GM18502 (cell line): ENCODE results near the gene OR10A5.
"Not testable (repeated sequence)": the region's sequence is repeated elsewhere in the genome, so short reads cannot be mapped to it uniquely, and the experiment has no call there.

Source experiments
- ATAC-seq: cut with Tn5 transposase; IDR thresholded peaks from one replicate; pipeline ENCODE4 v1.9.1; 2021; ENCODE audit warnings: mild to moderate bottlenecking; ENCODE audit not compliant: unreplicated experiment, poor library complexity

The OR10A5 gene

DNA sequence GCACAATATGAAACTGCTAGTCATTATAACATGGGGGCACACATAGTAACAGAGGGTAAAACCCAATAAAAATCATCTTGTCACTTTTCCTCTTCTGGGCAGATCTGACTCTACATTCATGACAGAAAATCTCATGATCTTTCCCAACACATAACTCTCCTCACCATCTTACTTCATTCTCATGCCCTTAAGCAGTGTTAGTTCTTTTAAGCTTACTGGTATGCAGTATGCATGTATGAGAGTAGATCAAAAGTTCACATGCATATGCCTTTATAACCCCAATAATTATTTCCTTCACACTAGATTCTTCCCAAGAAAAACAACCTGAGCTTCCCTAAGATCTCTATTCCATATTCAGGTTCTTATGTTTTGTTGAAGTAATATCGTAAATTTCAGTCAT is 25.8 kb downstream of the OR10A5 start:
- no peak for ATAC-seq

DNA sequence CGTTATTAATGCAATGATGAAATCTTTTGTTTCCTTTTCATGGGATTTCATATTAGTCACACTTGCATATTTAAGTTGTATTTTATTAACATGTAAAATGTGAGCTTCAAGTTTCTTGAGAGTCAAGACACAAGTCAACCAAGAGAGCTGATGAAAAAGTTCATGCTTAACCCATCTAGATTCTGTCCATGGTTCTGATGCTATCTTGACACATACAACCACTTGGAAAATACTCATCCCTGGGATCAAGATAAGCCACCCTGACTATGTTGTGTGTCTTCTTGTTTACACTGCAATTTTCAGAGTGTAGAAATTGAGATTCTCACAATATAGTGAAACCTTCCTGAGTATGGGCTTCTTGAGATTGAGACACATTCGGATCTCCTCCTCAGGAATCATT is 30.3 kb downstream of the OR10A5 start:
- ATAC-seq, result no peak

DNA sequence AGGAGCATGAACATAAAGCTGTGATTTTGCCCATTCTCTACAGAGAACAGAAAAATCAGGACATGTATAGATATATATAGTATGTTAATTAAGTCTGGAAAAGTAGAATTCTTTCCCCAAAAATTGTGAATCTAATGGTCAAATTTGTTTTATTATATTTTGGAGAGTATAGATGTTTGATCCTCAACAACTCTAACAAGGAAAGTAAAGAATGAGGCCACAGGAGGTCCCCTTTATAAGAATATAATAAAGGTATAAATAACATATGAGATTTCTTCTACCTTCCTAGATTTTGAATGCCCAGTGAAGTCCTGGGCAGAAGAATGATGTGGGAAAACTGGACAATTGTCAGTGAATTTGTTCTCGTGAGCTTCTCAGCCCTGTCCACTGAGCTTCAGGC is 30.8 kb downstream of the OR10A5 start, which contains the start of gene OR10A4:
Gene OR10A4 (plus strand): TSS at position 301 of the 400 bp plus-strand sequence. CDS start 23 bp downstream, at position 324.
- ATAC-seq, result no peak

DNA sequence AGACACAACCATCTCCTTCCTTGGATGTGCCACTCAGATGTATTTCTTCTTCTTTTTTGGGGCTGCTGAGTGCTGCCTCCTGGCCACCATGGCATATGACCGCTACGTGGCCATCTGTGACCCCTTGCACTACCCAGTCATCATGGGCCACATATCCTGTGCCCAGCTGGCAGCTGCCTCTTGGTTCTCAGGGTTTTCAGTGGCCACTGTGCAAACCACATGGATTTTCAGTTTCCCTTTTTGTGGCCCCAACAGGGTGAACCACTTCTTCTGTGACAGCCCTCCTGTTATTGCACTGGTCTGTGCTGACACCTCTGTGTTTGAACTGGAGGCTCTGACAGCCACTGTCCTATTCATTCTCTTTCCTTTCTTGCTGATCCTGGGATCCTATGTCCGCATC is 31.4 kb downstream of the OR10A5 start:
- ATAC-seq, result no peak

DNA sequence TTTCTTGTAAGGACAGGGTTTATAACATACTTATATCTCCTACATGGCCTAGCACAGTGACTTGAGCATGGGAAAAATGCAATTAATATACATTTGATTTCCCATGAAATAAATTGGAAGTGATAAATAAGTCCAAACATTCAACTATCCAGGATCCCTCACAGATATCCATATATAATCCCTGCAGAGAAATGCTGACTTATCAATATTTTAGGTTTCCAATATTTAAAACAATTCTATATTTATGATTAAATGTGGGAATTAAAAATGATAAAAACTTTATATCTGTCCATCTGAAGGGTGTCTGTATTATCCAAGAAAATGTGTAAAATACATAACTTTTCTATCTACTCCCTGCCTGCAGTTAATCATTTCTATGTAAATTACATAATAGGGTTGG is 37.3 kb downstream of the OR10A5 start:
- ATAC-seq, result no peak

DNA sequence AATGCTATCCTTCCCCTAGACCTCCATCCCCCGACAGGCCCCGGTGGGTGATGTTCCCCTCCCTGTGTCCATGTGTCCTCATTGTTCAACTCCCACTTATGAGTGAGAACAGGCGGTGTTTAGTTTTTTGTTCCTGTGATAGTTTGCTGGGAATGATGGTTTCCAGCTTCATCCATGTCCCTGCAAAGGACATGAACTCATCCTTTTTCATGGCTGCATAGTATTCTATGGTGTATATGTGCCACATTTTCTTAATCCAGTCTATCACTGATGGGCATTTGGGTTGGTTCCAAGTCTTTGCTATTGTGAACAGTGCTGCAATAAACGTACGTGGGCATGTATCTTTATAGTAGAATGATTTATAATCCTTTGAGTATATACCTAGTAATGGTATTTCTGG is 42.2 kb downstream of the OR10A5 start:
- ATAC-seq, result not testable (repeated sequence)

DNA sequence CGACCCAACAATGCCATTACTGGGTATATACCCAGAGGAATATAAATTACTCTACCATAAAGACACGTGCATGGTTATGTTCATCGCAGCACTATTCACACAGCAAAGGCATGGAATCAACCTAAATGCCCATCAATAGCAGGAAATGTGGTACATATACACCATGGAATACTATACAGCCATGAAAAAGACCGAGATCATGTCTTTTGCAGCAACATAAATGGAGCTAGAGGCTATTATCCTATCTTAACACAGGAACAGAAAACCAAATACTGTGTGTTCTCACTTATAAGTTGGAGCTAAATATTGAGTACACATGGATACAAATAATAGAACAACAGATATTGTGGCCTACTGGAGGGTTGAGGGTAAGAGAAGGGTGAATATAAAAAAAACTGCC is 43.3 kb downstream of the OR10A5 start:
- no peak for ATAC-seq

DNA sequence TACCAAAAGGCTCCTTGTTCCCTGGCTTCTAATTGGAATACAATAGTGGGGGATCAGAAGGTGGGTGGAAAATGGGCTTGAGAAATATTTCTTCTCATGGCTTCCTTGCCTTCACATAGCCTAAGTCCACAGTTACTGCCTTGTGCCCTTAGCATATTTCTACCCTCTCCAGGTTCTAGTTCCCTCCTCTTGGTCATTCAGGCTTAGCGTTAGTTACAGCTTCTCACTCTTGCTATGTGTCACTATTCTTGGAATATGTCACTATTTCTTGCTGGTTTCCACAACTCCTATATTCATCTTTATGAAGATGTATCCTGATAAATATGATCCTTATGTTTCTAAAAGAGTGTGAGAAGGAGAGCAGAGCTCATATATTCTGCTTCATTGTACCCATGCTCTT is 44.4 kb downstream of the OR10A5 start:
- peak; percentile 58 for ATAC-seq

DNA sequence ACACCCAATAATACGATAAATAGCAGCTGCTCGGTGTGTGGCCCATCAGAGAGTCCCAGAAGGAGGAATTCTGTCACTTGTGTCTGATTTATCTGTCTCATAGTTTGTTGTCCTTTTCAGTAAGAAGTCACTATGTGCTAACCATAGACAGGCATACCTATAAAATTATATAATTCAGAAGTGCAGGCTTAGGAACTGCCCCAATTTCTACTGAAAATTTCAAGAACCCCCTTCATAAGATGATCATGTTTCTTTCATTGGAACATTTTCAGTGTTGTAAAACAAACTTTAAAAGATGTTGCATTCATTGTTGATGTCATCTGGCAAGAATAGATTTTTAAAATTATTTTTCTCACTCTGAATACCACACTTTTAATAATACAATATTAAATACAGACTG is 46.9 kb downstream of the OR10A5 start, which contains the start of gene OR2D2:
Gene OR2D2 (minus strand): TSS at position 101 of the 400 bp plus-strand sequence. CDS start 0 bp downstream, at position 101.
- no peak for ATAC-seq

DNA sequence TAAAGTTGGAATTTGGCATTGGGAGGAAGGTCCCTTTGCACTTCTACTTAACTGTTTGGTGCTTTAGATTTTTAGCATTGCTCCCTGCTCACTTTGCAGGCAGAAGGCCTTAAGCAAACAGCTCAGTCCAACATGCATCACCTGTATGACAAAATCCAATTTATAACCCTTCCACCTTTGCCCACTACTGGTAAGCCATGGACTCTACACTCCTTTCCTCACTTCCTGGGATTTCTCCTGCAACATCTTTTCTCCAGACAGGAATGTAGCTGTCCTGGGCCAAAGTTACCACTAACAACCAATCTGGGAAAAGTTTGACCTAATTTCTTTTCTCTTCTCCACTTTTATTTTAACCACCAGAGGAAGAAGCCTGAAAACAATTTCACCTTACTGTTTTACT is 48.6 kb downstream of the OR10A5 start:
- ATAC-seq, result no peak

DNA sequence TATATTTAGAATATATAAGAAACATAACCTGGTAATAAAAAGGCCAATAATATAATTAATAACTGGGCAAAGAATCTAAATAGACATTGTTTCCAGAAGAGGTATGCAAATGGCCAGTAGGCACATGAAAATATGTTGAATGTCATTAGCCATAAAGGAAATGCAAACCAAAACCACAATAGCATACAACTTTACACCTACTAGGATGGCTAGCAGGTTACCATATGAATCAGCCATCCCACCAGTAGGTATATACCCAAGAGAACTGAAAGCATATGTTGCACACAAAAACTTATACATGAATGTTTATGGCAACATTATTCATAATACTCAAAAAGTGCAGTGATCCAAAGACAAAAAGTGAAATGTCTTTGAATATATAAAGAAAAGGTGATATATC is 49.5 kb downstream of the OR10A5 start:
- peak; percentile 97 for ATAC-seq
